ENCODE measurements around the gene CLOCK. TPM values are rescaled to one million over a fixed set of nuclear protein-coding genes. Genes with fewer than 3 reads are reported as not detected.

CLOCK gene
- total and polyA plus RNA-seq, 9 donors, result 8.5 to 17.4 (median 14.6) TPM

DNA sequence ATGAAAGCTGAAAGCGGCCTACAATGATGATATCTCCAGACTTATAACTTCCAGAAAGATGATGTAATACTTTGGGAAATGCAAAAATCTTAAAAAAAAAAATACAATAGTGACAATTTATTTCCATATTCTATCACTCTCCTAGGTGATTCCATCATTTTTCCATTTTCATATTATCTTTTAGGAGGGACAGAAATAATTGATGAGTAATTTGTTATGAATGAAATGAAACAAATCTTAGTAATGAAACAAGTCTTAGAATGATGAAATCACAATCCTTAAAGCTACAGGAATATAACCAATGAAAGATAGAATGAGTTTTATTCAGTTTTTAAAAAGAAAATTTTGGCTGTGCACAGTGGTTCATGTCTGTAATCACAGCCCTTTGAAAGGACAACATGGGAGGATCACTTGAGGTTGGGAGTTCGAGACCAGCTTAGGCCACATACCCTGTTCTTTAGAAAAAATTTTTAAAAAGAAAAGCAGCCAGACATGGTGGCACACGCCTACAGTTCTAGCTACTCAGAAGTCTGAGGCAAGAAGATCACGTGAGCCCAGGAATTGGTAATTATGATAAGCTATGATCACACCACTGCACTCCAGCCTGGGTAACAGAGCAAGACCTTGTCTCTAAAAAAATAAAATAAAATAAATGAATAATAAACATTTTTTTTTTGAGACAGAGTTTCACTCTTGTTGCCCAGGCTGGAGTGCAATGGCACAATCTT lies 21.7 kb downstream of the CLOCK start:
- Histone ChIP-seq H3K4me3 (ENCODE audit: low read length) (no peak overlapping the region), H3K27ac (ENCODE audit: low read length) (no peak overlapping the region), H3K4me1 (ENCODE audit: control insufficient read depth, insufficient read depth, low read length) (no peaks in the 10 kb centered on the region), H3K27me3 (ENCODE audit: control insufficient read depth, insufficient read depth, low read length) (no peaks in the 10 kb centered on the region), H3K36me3 (ENCODE audit: control insufficient read depth, insufficient read depth, low read length) (no peaks in the 10 kb centered on the region), H3K9me3 (replicated peaks; ENCODE audit: control insufficient read depth, low read depth, low read length) (peaks cover under 1% of the 10 kb centered on the region)
- DNase-seq, result peak; percentile 22
- no CpG with 5 or more reads among the region's 4 CpGs for WGBS (ENCODE audit: insufficient coverage)

DNA sequence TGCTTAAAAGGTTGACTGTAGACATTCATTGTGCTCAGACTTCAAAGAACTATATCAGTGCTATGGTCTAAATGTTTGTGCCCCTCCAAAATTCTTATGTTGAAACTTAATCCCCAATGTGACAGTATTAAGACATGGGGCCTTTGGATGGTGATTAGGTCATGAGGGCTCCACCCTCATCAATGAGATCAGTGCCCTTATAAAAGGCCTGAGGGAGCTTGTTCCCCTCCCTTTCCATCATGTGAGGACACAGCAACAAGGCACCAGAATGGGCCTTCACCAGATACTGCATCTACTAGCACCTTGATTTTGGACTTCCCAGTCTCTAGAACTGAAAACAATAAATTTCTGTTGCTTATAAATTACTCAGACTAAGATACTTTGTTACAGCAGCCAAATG lies 28.3 kb downstream of the CLOCK start:
- no peak for DNase-seq
- no peaks in the 10 kb centered on the region for H3K9me3 ChIP-seq (replicated peaks; ENCODE audit: control insufficient read depth, low read depth, low read length)
- H3K4me3 ChIP-seq (ENCODE audit: low read length), result no peak overlapping the region
- no peaks in the 10 kb centered on the region for H3K36me3 ChIP-seq (ENCODE audit: control insufficient read depth, insufficient read depth, low read length)
- H3K27me3 ChIP-seq (ENCODE audit: control insufficient read depth, insufficient read depth, low read length), result no peaks in the 10 kb centered on the region
- H3K27ac ChIP-seq (ENCODE audit: low read length), result no peak overlapping the region
- H3K4me1 ChIP-seq (ENCODE audit: control insufficient read depth, insufficient read depth, low read length), result no peaks in the 10 kb centered on the region

DNA sequence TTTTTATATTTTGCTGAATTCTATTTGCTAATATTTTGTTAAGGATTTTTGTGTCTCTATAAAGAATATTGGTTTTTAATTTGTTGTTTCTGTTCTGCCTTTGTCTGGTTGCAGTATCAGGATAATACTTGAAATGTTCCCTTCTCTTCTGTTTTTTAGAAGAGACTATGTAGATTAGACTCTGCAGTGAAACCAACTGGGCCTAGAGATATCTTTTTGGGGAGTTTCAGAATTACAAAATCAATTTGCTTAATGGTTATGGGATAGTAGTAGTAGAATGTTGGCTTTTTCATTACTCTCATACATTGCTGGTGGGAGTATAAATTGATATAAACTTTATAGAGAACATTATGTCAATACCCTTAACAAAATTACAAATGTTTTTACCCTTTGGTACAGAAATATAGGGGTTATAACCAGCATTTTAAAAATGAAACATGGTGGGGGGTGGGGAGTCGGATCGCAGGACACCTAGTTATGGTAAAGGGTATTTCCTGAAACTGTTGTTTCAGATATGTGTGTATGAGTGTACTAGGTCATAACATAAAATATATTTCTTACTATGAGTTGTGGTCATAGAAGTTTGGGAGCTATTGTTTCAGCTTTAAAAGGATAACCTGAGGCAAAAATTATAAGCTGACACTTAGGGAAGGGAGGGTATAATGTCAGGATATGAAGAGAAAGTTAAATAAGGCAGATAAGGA lies 29.0 kb downstream of the CLOCK start:
- no peaks in the 10 kb centered on the region for H3K27me3 ChIP-seq (ENCODE audit: control insufficient read depth, insufficient read depth, low read length)

DNA sequence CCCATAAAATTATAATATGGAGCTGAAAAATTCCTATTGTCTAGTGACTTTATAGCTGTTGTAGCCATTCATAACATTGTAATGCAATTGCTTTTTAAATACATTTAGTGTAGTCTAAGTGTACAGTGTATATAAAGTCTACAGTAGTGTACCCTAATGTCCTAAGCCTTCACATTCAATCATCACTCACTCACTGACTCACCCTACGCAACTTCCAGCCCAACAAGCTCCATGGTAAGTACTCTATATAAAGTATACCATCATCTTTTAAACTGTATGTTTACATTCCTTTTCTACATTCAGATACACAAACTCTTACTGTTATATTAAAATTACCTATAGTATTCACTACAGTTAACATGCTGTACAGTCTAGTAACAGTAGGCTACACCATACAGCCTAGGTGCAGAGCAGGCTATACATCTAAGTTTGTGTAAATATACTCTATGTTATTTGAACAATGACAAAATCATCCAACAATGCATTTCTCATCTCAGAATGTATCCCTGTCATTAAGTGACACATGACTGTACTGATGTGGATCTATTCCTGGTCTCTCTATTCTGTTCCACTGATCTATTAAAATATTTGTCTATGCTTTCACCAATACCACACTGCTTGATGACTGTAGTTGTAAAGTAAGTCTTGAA lies 33.7 kb downstream of the CLOCK start:
- Histone ChIP-seq H3K36me3 (ENCODE audit: control insufficient read depth, insufficient read depth, low read length) (no peaks in the 10 kb centered on the region), H3K9me3 (replicated peaks; ENCODE audit: control insufficient read depth, low read depth, low read length) (no peaks in the 10 kb centered on the region), H3K4me1 (ENCODE audit: control insufficient read depth, insufficient read depth, low read length) (no peaks in the 10 kb centered on the region), H3K27ac (ENCODE audit: low read length) (no peak overlapping the region), H3K4me3 (ENCODE audit: low read length) (no peak overlapping the region), H3K27me3 (ENCODE audit: control insufficient read depth, insufficient read depth, low read length) (no peaks in the 10 kb centered on the region)
- 80% methylated on average over 1 of the region's 1 CpG for WGBS (ENCODE audit: insufficient coverage)
- no peak for DNase-seq

More for the DNA sequence above, 29.0 kb downstream of the CLOCK start:
- DNase-seq, result no peak
- H3K36me3 ChIP-seq (ENCODE audit: control insufficient read depth, insufficient read depth, low read length), result no peaks in the 10 kb centered on the region
- no peaks in the 10 kb centered on the region for H3K9me3 ChIP-seq (replicated peaks; ENCODE audit: control insufficient read depth, low read depth, low read length)
- H3K4me3 ChIP-seq (ENCODE audit: low read length), result no peak overlapping the region
- H3K4me1 ChIP-seq (ENCODE audit: control insufficient read depth, insufficient read depth, low read length), result no peaks in the 10 kb centered on the region
- no CpG with 5 or more reads among the region's 2 CpGs for WGBS (ENCODE audit: insufficient coverage)
- H3K27ac ChIP-seq (ENCODE audit: low read length), result no peak overlapping the region

DNA sequence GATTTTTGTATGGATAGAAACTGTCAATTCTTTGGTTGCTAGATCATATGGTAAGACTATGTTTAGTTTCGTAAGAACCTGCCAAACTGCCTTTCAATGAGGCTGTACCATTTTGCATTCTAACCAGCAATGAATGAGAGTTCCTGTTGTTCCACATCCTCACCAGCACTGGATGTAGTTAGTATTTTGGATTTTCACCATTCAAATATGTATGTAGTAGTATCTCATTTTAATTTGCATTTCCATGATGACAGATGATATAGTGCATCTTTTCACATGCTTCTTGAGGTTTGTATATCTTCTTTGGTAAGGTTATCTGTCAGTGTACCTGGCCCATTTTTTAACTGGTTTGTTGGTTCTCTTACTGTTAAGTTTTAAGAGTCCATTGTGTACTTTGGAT lies 34.6 kb downstream of the CLOCK start:
- Histone ChIP-seq H3K4me1 (ENCODE audit: control insufficient read depth, insufficient read depth, low read length) (no peaks in the 10 kb centered on the region), H3K4me3 (ENCODE audit: low read length) (no peak overlapping the region), H3K36me3 (ENCODE audit: control insufficient read depth, insufficient read depth, low read length) (peaks cover 3% of the 10 kb centered on the region), H3K27me3 (ENCODE audit: control insufficient read depth, insufficient read depth, low read length) (no peaks in the 10 kb centered on the region), H3K27ac (ENCODE audit: low read length) (no peak overlapping the region), H3K9me3 (replicated peaks; ENCODE audit: control insufficient read depth, low read depth, low read length) (no peaks in the 10 kb centered on the region)
- WGBS (ENCODE audit: insufficient coverage), result no CpG with 5 or more reads among the region's 1 CpG
- DNase-seq, result no peak

DNA sequence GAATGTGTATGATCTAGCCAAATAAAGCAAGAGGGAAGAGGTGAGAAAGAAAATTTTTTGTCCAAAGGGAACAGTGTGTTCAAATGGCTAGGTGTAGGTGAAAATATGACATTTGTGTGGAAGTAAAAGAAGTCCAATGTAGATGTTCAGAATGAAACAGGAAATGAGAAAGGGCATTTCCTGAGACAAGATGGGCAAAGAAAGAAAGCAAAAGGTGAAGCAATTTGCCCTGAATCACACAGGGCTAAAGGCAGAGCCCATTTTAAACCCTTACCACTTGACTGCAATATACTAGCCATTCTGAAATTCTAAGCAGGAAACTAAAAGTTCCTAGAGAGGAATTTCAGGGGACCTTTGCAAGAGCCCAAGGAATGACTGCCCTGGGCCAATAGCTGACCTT lies 36.0 kb downstream of the CLOCK start:
- Histone ChIP-seq H3K4me1 (ENCODE audit: control insufficient read depth, insufficient read depth, low read length) (no peaks in the 10 kb centered on the region), H3K9me3 (replicated peaks; ENCODE audit: control insufficient read depth, low read depth, low read length) (no peaks in the 10 kb centered on the region), H3K36me3 (ENCODE audit: control insufficient read depth, insufficient read depth, low read length) (peaks cover 5% of the 10 kb centered on the region), H3K27me3 (ENCODE audit: control insufficient read depth, insufficient read depth, low read length) (no peaks in the 10 kb centered on the region), H3K4me3 (ENCODE audit: low read length) (no peak overlapping the region), H3K27ac (ENCODE audit: low read length) (no peak overlapping the region)
- DNase-seq, result no peak

DNA sequence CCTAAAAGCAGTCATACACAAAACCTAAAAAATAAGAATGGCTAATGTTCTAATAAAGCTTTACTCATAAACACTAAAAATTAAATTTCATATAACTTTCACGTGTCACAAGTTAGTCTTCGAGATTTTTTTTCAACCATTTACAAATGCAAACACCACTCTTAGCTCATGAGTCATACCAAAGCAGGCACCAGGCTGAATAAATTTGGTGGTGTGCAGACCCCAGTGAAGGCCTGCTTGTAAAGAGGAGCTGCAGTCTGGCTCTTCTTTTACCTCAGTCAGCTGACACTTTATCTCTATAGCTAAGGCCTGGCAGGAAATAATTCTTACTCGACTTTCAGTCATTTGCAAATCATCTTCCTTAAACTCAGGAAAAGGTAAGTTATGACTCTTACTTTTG lies 37.4 kb downstream of the CLOCK start:
- Histone ChIP-seq H3K4me1 (ENCODE audit: control insufficient read depth, insufficient read depth, low read length) (no peaks in the 10 kb centered on the region), H3K27me3 (ENCODE audit: control insufficient read depth, insufficient read depth, low read length) (no peaks in the 10 kb centered on the region), H3K4me3 (ENCODE audit: low read length) (no peak overlapping the region), H3K27ac (ENCODE audit: low read length) (no peak overlapping the region), H3K9me3 (replicated peaks; ENCODE audit: control insufficient read depth, low read depth, low read length) (no peaks in the 10 kb centered on the region), H3K36me3 (ENCODE audit: control insufficient read depth, insufficient read depth, low read length) (peaks cover 5% of the 10 kb centered on the region)
- no CpG with 5 or more reads among the region's 3 CpGs for WGBS (ENCODE audit: insufficient coverage)
- DNase-seq, result no peak

DNA sequence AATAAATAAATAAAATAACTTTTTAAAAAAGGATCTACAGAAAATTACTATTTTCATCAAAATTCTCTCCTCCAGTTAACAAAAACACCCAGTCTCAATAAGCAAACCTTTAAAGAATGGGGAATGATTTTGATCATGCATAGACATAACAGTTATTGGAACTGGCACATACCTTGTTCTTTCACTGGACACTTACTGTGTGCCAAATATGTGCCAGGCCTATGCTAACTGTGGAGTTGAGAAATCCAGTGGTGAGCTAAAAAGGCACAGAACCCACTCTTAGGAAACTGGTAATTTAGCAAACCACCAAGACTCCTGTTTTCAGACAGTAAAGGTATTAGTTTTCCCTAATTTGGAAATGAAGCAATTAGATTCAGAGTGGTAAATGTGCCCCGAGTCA lies 39.1 kb downstream of the CLOCK start:
- DNase-seq, result no peak
- H3K36me3 ChIP-seq (ENCODE audit: control insufficient read depth, insufficient read depth, low read length), result peaks cover 5% of the 10 kb centered on the region
- H3K27me3 ChIP-seq (ENCODE audit: control insufficient read depth, insufficient read depth, low read length), result no peaks in the 10 kb centered on the region
- H3K9me3 ChIP-seq (replicated peaks; ENCODE audit: control insufficient read depth, low read depth, low read length), result no peaks in the 10 kb centered on the region
- H3K4me3 ChIP-seq (ENCODE audit: low read length), result no peak overlapping the region
- no peak overlapping the region for H3K27ac ChIP-seq (ENCODE audit: low read length)
- no CpG with 5 or more reads among the region's 1 CpG for WGBS (ENCODE audit: insufficient coverage)
- H3K4me1 ChIP-seq (ENCODE audit: control insufficient read depth, insufficient read depth, low read length), result no peaks in the 10 kb centered on the region

DNA sequence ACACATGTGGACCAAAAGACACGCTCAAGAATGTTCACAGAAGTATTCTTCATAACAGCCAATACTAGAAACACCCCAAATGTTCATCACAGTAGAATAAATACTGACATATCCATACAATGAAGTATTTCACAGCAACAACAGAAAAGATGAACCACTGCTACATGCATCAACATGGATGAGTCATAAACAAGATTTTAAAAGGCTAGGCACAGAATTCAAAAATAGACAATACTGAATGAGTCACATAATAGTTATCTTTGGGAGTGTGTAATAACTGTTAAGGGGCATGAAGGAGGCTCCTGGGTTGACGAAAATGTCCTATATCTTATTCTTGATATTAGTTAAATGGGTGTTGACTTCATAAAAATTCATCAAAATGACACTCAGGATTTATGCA lies 43.5 kb downstream of the CLOCK start:
- 80% methylated on average over 1 of the region's 2 CpGs for WGBS (ENCODE audit: insufficient coverage)
- H3K27me3 ChIP-seq (ENCODE audit: control insufficient read depth, insufficient read depth, low read length), result no peaks in the 10 kb centered on the region
- H3K4me1 ChIP-seq (ENCODE audit: control insufficient read depth, insufficient read depth, low read length), result no peaks in the 10 kb centered on the region
- no peak for DNase-seq
- peaks cover 9% of the 10 kb centered on the region for H3K36me3 ChIP-seq (ENCODE audit: control insufficient read depth, insufficient read depth, low read length)
- no peak overlapping the region for H3K27ac ChIP-seq (ENCODE audit: low read length)
- no peak overlapping the region for H3K4me3 ChIP-seq (ENCODE audit: low read length)
- no peaks in the 10 kb centered on the region for H3K9me3 ChIP-seq (replicated peaks; ENCODE audit: control insufficient read depth, low read depth, low read length)

DNA sequence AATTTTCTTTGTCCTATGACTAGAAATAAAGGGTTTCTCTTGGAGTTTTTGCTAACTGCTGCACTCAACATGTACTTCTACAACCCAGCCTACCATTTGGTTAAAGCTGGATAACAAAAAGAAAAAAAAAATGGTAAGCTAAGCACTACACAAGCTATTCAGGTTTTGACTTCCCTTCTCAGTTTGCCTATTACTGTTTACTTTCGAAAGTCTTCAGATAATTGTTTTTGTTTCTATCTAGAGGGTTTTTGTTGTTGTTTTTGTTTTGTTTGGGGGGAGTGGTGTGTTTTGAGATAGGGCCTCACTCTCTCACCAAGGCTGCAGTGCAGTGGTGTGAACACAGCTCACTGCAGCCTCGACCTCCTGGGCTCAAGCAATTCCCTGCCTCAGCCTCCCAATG lies 46.6 kb downstream of the CLOCK start:
- no peaks in the 10 kb centered on the region for H3K9me3 ChIP-seq (replicated peaks; ENCODE audit: control insufficient read depth, low read depth, low read length)
- H3K36me3 ChIP-seq (ENCODE audit: control insufficient read depth, insufficient read depth, low read length), result peaks cover 4% of the 10 kb centered on the region
- WGBS (ENCODE audit: insufficient coverage), result 33% methylated on average over 1 of the region's 2 CpGs

More for the DNA sequence above, 46.6 kb downstream of the CLOCK start:
- no peak for DNase-seq
- Histone ChIP-seq H3K4me3 (ENCODE audit: low read length) (no peak overlapping the region), H3K27me3 (ENCODE audit: control insufficient read depth, insufficient read depth, low read length) (no peaks in the 10 kb centered on the region), H3K4me1 (ENCODE audit: control insufficient read depth, insufficient read depth, low read length) (no peaks in the 10 kb centered on the region), H3K27ac (ENCODE audit: low read length) (no peak overlapping the region)
